Natural killer cell treated with Interleukin-12 subunit alpha and Interleukin-12 subunit beta and Interleukin-15 and Interleukin-18, amount 100 ng/mL, for 72 hours (primary cell): ENCODE results near the gene ATG16L2. TPM values are rescaled to one million over a fixed set of nuclear protein-coding genes. Genes with fewer than 3 reads are reported as not detected.

Experiments used
- ATAC-seq, 2 donors: fragments of 150-1000 bp; cut with Tn5 transposase in 1 of 2; sonication (Bioruptor Pico), chemical (Tn5 transposase) in 1 of 2; 2 replicates each; pipeline ENCODE4 v1.10.0; 2021
- DNase-seq: peaks from one replicate; pipeline ENCODE4 v3.0.0; 2022; ENCODE audit warnings: low spot score
- H3K27ac Mint-ChIP-seq, 2 donors: 1 replicate in 1 of 2; 2 replicates in 1 of 2; pipeline ENCODE4 v1.8.0; 2022; ENCODE audit warnings: mixed read lengths in 2 of 2, mild to moderate bottlenecking in 1 of 2, moderate library complexity in 1 of 2
- H3K27me3 Mint-ChIP-seq, 2 donors: 1 replicate in 1 of 2; 2 replicates in 1 of 2; pipeline ENCODE4 v1.8.0; 2022; ENCODE audit warnings: mixed read lengths in 2 of 2
- H3K36me3 Mint-ChIP-seq: one replicate; pipeline ENCODE4 v1.8.0; 2022; ENCODE audit warnings: mixed read lengths
- H3K4me1 Mint-ChIP-seq, 2 donors: 1 replicate in 1 of 2; 2 replicates in 1 of 2; pipeline ENCODE4 v1.8.0; 2022; ENCODE audit warnings: low read depth in 2 of 2, mixed read lengths in 2 of 2, mild to moderate bottlenecking in 1 of 2
- H3K4me3 Mint-ChIP-seq: one replicate; pipeline ENCODE4 v1.8.0; 2022; ENCODE audit warnings: mixed read lengths
- H3K9me3 Mint-ChIP-seq: 2 replicates; pipeline ENCODE4 v1.8.0; 2022; ENCODE audit warnings: mixed read lengths
- total RNA-seq, 2 donors: library from RNA; stranded (reverse); gene quantifications; one replicate each; pipeline ENCODE4 v1.2.3, GENCODE V29; 2022

Gene ATG16L2
- total RNA-seq, 2 donors from 2014 or later = 74.7 to 113 TPM

DNA sequence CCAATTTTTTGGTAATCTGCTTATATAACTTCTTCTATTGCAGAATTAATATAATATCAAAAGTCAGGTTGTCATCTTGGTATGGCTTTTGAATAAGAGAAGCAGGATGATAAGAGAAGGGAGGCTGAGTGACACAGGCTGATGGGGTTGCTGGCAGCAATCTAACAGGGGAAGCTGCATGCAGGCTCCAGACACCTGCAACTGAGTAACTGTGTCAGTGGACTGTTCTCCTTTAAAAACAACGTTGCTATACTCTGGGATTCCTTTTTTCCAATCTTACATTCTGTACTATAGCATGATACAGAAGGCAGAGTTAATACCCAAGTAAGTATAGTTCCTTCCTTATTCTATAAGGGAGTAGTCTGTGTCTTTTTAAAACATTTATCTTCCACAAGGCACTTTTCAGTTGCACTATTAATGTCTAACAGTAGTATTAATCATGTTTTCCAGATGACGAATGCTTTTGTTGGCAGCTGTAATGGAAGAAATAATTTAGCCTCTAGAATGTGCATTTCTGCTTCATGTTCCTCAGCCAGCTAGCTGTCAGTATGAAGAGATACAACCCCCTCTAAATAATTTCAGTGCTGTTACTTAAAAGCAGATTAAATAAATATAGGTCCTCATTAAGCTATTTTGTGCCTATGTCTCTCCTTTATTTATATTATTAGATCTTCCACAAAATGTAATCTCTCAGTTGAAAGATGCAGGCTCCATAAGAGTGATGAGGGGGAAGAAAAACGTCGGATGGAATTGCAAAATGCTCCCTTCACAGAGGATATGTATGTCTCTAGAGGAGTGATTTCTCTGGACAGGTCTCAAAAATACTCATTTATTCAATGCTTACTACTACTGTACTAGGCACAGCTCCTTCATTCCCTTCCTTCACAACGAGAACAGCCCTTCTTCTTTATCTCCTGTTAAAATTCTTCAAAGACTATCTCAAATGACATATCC, 50.8 kb downstream of the ATG16L2 start:
- Mint-ChIP-seq H3K9me3 (no peaks in the 10 kb centered on the region), H3K27me3 (no peaks in the 10 kb centered on the region), H3K36me3 (peaks cover 10% of the 10 kb centered on the region), H3K4me3 (no peak overlapping the region), H3K27ac (no peak overlapping the region), H3K4me1 (peaks cover 0 to 7% of the 10 kb centered on the region in 2 donors)
- no peak for DNase-seq
- no peak for ATAC-seq

DNA sequence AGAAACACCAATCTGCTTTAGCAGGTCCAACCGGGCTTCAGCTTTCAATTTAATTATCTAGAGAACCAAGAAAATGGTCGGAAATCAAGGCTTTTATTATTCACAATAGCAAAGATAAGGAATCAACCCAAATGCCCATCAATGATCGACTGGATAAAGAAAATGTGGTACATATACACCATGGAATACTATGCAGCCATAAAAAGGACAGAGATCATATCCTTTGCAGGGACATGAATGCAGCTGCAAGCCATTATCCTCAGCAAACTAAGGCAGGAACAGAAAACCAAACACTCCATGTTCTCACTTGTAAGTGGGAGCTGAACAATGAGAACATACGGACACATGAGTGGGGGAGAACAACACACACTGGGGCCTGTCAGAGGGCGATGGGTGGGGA, 53.8 kb downstream of the ATG16L2 start:
- peak overlapping the region in 1 of 2 donors; percentile 47 for H3K27ac Mint-ChIP-seq
- ATAC-seq (no peak), DNase-seq (no peak)
- H3K9me3 Mint-ChIP-seq = no peaks in the 10 kb centered on the region
- no peaks in the 10 kb centered on the region for H3K27me3 Mint-ChIP-seq
- no peak overlapping the region for H3K4me3 Mint-ChIP-seq
- H3K36me3 Mint-ChIP-seq = peaks cover 10% of the 10 kb centered on the region
- peaks cover 0 to 7% of the 10 kb centered on the region in 2 donors for H3K4me1 Mint-ChIP-seq

DNA sequence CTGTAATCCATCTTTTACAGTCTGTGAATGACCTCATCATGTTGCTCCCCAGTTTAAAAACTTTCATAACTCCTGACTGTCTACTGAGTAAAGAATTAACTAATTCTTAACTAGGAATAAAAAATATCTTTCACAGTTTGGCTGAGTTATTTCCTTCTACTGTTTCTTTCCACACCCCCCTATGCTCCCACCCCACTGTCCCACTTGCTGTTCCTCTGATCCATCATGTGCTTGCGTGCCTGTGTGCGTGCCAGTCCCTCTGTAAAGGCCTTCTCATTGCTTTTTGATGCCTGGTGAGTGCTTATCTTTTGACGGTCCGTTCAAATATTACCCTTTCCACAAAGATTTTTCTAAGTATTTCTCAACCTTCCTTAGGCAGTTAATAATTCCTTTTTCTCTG, 55.6 kb downstream of the ATG16L2 start:
- peaks cover 0 to 5% of the 10 kb centered on the region in 2 donors for H3K4me1 Mint-ChIP-seq
- DNase-seq (no peak), ATAC-seq (no peak)
- H3K36me3 Mint-ChIP-seq = peaks cover 10% of the 10 kb centered on the region
- H3K27ac Mint-ChIP-seq = no peak overlapping the region
- H3K27me3 Mint-ChIP-seq = no peaks in the 10 kb centered on the region
- no peaks in the 10 kb centered on the region for H3K9me3 Mint-ChIP-seq
- no peak overlapping the region for H3K4me3 Mint-ChIP-seq

DNA sequence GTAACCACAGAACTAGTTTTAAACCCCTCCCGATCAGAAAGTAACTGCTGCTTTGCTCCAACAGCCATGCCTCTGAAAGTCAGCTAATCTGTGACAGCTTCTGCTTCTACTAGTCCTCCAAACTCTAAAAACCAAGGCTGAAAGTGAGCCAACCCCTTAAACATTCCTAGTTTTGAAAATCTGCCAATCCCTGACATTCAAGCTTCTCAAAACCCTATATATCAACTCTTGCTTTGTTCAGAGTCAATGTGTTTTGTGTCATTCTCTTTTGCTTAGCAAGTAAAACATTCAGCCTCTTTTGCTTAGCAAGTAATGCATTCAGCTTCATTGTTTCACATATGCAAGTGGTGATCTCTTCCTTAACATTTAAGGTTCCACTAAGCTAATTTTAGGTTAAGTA, 56.9 kb downstream of the ATG16L2 start:
- H3K4me3 Mint-ChIP-seq = no peak overlapping the region
- peaks cover 10% of the 10 kb centered on the region for H3K36me3 Mint-ChIP-seq
- H3K27me3 Mint-ChIP-seq = no peaks in the 10 kb centered on the region

DNA sequence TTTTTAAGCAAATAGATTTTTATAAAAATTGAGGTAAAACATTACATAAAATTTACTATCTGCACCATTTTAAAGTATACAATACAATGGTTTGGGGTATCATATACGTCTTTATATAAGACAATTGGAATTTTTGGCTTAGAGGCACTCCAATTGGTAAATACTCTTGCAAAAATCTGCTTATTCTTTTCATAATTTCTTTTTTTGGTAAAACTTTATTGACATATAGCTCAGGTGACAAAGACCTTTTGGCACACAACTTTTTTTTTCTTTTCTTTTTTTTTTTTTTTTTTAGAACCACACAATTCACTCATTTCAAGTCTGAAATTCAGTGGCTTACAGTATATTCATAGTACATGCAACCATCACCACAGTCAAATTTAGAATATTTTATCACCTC, 57.8 kb downstream of the ATG16L2 start:
- Mint-ChIP-seq H3K4me1 (peaks cover 0 to 13% of the 10 kb centered on the region in 2 donors), H3K9me3 (no peaks in the 10 kb centered on the region), H3K36me3 (peaks cover 10% of the 10 kb centered on the region), H3K27me3 (no peaks in the 10 kb centered on the region), H3K27ac (no peak overlapping the region), H3K4me3 (no peak overlapping the region)
- no peak for ATAC-seq
- no peak for DNase-seq

More for the DNA sequence above, 56.9 kb downstream of the ATG16L2 start:
- ATAC-seq = no peak
- Mint-ChIP-seq H3K9me3 (no peaks in the 10 kb centered on the region), H3K4me1 (peaks cover 0 to 12% of the 10 kb centered on the region in 2 donors), H3K27ac (no peak overlapping the region)
- DNase-seq = no peak

DNA sequence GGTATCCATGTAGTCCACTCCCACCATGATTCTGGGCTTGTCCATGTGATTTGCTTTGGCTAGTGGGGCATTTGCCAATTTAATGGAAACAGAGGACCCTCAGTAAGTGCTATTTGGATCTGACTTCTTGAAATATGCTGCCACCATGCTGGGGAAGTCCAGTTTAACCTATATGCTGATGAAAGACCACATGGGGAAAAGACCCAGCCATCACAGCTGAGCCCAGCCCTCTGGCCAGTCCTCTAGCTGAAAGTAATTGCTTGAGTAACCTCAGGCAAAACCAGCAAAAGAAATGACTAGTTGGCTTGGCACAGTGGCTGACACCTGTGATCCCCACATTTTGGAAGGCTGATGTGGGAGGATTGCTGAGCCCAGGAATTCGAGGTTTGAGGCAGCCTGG, 61.5 kb downstream of the ATG16L2 start:
- Mint-ChIP-seq H3K9me3 (no peaks in the 10 kb centered on the region), H3K27me3 (no peaks in the 10 kb centered on the region), H3K27ac (peak overlapping the region in 1 of 2 donors; percentile 87), H3K4me3 (no peak overlapping the region), H3K4me1 (peaks cover 0 to 8% of the 10 kb centered on the region in 2 donors), H3K36me3 (no peaks in the 10 kb centered on the region)
- peak in 1 of 2 donors; percentile 36 for ATAC-seq
- DNase-seq = no peak

DNA sequence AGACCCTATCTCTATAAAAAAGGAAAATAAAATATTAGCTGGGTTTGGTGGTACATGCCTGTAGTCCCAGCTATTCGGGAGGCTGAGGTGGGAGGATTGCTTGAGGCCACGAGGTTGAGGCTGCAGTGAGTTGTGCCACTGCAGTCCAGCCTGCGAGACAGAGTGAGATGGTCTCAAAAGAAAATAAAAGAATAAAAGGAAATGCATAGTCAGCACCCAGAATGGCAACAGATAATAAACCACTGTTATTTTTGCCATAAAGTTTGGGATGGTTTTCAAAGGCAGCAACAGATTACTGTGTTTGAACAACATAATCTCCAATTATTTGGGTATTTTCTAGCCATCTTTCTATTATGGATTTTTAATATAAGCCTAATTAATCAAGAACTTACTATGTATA, 61.9 kb downstream of the ATG16L2 start:
- H3K27ac Mint-ChIP-seq = peak overlapping the region in 1 of 2 donors; percentile 87
- DNase-seq (no peak), ATAC-seq (no peak)
- H3K9me3 Mint-ChIP-seq = no peaks in the 10 kb centered on the region
- no peak overlapping the region for H3K4me3 Mint-ChIP-seq
- H3K27me3 Mint-ChIP-seq = no peaks in the 10 kb centered on the region
- H3K36me3 Mint-ChIP-seq = peaks cover 4% of the 10 kb centered on the region
- H3K4me1 Mint-ChIP-seq = peaks cover 0 to 8% of the 10 kb centered on the region in 2 donors

Other genes with a start within 250 kb of the ATG16L2 start
- 1 to 10 TPM; 2.5 to 7.7 TPM for gene PDE2A, start 140.0 kb upstream of the ATG16L2 start, total RNA-seq
- 100 to 1,000 TPM; 206 to 220 TPM for gene ARAP1, start 62.0 kb upstream of the ATG16L2 start, total RNA-seq
- 10 to 100 TPM in 1 of 2 donors, 1 to 10 TPM in 1; 9.5 to 17.8 TPM for gene STARD10, start 20.4 kb upstream of the ATG16L2 start, total RNA-seq